ENCODE data around the gene CTSA. TPM values are rescaled to one million over a fixed set of nuclear protein-coding genes. Genes with fewer than 3 reads are reported as not detected.

CTSA gene
- total RNA-seq, 1 donor from 2014 or later = 82.0 TPM

DNA sequence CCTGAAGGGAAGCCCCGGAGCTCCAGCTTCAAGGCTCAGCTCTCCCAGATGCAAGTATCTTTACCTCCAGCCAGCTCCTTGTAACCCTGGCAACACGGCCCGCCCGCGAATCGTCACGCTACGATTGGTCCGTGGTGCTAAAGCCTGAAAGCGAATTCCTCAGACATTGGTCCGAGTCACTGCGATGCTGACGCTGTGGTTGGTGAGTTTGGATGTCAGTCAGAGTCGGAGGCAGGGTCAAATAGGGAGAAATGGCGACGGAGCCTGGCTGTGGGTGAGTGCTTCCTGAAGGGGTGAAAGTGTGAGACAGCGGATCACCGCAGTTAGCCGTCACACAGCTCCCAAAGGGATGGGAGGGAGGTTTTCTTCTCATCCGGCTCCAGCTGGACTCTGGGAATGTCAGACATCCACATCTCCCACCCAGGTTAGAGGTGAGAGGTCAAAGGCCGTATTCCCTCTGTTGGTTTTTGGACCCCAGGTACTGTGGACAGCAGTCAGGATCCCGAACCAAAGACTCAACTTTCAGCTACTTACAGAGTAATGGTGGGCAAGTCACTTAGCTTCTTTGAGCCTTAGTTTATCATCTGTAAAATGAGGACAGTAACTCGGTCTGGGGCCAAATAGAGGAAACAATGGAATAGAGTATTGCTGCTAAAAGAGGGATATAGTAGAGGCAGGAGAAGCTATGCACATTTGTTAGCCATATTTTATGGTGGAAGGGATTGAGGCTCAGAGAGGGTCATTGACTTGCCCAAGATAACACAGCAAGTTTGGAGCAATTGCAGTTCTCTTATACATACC lies 9.9 kb upstream of the CTSA start, which contains the start of gene ZSWIM1:
Gene ZSWIM1 (plus strand): TSS at position 240 of the 801 bp plus-strand sequence. CDS start 1,366 bp downstream, outside the sequence.
- Histone ChIP-seq H3K36me3 (peaks cover 29 to 56% of the 10 kb centered on the region in 2 donors), H3K9me3 (no peaks in the 10 kb centered on the region), H3K4me1 (peaks cover 0 to 14% of the 10 kb centered on the region in 2 donors), H3K4me3 (peak within 1 kb of the TSS; percentile 67 to 71), H3K27ac (peak within 1 kb of the TSS; percentile 83 to 88), H3K27me3 (no peaks in the 10 kb centered on the region)
- DNase-seq (ENCODE audit: low spot score in 2 of 2) = peak; percentile 99 to 100
- intact Hi-C loops (cut with DNase I) = loop anchor here (1.0 to 5.0 kb wide), 5 partner anchors 24 to 91 kb away; partner anchors contain the start of genes ACOT8, PCIF1, UBE2C and ZNF335
- TF ChIP-seq, protein P1, sequence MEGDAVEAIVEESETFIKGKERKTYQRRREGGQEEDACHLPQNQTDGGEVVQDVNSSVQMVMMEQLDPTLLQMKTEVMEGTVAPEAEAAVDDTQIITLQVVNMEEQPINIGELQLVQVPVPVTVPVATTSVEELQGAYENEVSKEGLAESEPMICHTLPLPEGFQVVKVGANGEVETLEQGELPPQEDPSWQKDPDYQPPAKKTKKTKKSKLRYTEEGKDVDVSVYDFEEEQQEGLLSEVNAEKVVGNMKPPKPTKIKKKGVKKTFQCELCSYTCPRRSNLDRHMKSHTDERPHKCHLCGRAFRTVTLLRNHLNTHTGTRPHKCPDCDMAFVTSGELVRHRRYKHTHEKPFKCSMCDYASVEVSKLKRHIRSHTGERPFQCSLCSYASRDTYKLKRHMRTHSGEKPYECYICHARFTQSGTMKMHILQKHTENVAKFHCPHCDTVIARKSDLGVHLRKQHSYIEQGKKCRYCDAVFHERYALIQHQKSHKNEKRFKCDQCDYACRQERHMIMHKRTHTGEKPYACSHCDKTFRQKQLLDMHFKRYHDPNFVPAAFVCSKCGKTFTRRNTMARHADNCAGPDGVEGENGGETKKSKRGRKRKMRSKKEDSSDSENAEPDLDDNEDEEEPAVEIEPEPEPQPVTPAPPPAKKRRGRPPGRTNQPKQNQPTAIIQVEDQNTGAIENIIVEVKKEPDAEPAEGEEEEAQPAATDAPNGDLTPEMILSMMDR (IDR thresholded peaks at IDR 0.05) = no peak

DNA sequence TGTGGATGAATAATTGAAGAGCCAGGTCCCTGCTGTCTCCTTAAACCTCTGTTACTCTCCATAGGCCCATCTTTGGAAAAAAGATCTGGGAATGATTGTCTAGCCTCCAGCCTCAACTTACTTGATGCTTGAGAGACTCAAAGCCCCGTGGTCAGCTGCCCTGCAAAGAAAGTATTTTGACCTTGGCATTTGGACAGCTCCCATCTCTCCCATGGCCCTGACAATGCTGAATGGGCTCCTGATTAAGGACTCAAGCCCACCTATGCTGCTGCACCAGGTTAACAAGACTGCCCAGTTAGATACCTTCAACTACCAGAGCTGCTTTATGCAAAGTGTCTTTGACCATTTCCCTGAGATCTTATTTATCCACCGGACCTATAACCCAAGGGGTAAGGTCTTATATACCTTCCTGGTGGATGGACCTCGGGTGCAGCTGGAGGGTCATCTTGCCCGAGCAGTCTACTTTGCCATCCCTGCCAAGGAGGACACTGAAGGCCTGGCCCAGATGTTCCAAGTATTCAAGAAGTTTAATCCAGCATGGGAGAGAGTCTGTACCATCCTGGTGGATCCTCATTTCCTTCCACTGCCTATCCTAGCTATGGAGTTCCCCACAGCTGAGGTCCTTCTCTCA lies 8.6 kb upstream of the CTSA start:
- no peaks in the 10 kb centered on the region for H3K9me3 ChIP-seq
- no peak for DNase-seq (ENCODE audit: low spot score in 2 of 2)
- H3K4me1 ChIP-seq = peaks cover 0 to 14% of the 10 kb centered on the region in 2 donors
- peaks cover 19 to 57% of the 10 kb centered on the region in 2 donors for H3K36me3 ChIP-seq
- H3K27me3 ChIP-seq = no peaks in the 10 kb centered on the region
- no peak overlapping the region for H3K4me3 ChIP-seq
- intact Hi-C loops (cut with DNase I) = loop anchor here (5.0 kb wide), 1 partner anchor 70 kb away; the partner anchor contains the start of gene UBE2C
- TF ChIP-seq, protein P1 (IDR thresholded peaks at IDR 0.05) = no peak
- peak overlapping the region in 1 of 2 donors; percentile 83 for H3K27ac ChIP-seq

DNA sequence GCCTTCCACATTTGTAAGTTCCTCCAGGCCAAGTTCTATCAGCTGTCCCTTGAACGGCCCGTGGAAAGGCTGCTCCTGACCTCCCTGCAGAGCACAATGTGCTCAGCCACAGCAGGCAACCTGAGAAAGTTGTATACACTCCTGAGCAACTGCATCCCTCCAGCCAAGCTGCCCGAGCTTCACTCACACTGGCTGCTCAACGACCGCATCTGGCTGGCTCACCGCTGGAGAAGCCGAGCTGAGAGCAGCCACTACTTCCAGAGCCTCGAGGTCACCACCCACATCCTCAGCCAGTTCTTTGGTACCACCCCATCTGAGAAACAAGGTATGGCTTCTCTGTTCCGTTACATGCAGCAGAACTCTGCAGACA lies 8.1 kb upstream of the CTSA start:
- TF ChIP-seq, protein P1 (IDR thresholded peaks at IDR 0.05) = no peak
- H3K4me3 ChIP-seq = no peak overlapping the region
- no peaks in the 10 kb centered on the region for H3K9me3 ChIP-seq
- peaks cover 0 to 14% of the 10 kb centered on the region in 2 donors for H3K4me1 ChIP-seq
- H3K27me3 ChIP-seq = no peaks in the 10 kb centered on the region
- intact Hi-C loops (cut with DNase I) = loop anchor here (5.0 kb wide), 1 partner anchor 71 kb away; the partner anchor contains the start of gene UBE2C
- DNase-seq (ENCODE audit: low spot score in 2 of 2) = no peak
- peaks cover 14 to 52% of the 10 kb centered on the region in 2 donors for H3K36me3 ChIP-seq
- no peak overlapping the region for H3K27ac ChIP-seq

DNA sequence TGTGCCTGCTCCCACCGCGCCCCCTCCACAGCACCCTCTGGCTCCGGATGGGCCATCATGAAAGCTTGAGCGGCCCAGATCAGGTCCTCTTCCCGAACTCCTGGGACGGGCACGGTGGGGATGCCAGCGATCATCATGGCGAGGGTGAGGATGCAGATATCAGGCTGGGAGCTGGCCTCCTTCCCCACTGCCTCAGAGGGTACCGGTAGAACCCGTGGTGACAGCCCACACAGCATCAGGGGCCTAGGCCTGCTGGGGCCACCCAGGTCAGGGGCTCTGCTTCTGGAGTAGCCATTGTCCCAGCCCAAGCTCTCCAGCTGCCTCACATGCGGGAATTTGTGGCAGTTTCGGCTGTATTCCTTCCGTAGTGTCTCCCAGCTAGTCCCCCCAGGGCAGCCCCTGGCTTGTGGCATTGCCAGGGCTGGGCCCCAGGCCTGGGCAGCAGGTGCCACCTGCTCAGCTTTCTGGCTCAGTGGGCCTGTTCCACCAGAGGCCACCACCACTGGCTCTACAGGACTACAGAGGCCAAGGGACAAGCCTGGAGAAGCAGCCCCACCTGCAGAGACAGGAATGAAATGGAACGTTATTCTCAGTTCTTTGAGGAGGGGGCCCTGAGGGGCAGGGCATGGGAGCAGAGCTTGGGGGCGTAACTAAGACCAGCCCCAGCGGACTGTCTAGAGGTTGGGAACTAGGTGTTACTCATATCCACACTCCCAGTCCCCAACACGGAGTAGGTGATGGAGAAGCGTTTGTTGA lies 4.4 kb upstream of the CTSA start:
- H3K4me3 ChIP-seq = no peak overlapping the region
- H3K27ac ChIP-seq = no peak overlapping the region
- peaks cover 13 to 44% of the 10 kb centered on the region in 2 donors for H3K36me3 ChIP-seq
- DNase-seq (ENCODE audit: low spot score in 2 of 2) = no peak
- intact Hi-C loops (cut with DNase I) = no loop called here
- H3K4me1 ChIP-seq = peaks cover 6 to 9% of the 10 kb centered on the region in 2 donors
- no peaks in the 10 kb centered on the region for H3K9me3 ChIP-seq
- no peaks in the 10 kb centered on the region for H3K27me3 ChIP-seq
- TF ChIP-seq, protein P1 (IDR thresholded peaks at IDR 0.05) = no peak

DNA sequence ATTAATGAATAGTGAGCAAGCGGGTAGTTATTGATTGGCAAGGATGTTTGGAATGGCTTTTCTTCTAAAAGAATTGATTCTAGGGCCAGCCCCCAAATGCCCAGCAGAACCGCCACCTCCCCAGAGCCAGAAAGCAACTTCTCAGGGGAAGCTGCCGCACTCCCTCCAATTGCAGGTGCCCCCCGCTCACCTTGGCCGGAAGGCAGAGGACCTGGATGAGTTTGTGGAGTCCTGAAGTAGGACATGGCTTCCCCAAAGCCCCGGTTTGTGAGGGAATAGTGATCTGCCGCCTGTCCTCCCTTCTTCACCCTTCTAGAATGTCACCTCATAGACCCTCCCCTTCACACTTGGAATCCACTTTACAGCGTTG lies 3.8 kb upstream of the CTSA start, which contains the start of gene SPATA25:
Gene SPATA25 (minus strand): TSS at position 277 of the 370 bp plus-strand sequence. CDS start 32 bp downstream, at position 245.
- DNase-seq (ENCODE audit: low spot score in 2 of 2) = no peak
- no peaks in the 10 kb centered on the region for H3K9me3 ChIP-seq
- intact Hi-C loops (cut with DNase I) = no loop called here
- H3K4me3 ChIP-seq = no peak within 1 kb of the TSS
- H3K36me3 ChIP-seq = peaks cover 13 to 44% of the 10 kb centered on the region in 2 donors
- H3K27me3 ChIP-seq = no peaks in the 10 kb centered on the region
- TF ChIP-seq, protein P1 (IDR thresholded peaks at IDR 0.05) = no peak
- H3K4me1 ChIP-seq = peaks cover 8 to 12% of the 10 kb centered on the region in 2 donors
- H3K27ac ChIP-seq = no peak within 1 kb of the TSS
